NCI-H1436 treated with DMSO at 0.1 percent for 48 hours (cell line): ENCODE results near the gene NCAPG.

Source experiments
- DNase-seq: peaks from one replicate; lab custom pipeline; 2025; lab: John Stamatoyannopoulos, UW

Gene NCAPG

DNA sequence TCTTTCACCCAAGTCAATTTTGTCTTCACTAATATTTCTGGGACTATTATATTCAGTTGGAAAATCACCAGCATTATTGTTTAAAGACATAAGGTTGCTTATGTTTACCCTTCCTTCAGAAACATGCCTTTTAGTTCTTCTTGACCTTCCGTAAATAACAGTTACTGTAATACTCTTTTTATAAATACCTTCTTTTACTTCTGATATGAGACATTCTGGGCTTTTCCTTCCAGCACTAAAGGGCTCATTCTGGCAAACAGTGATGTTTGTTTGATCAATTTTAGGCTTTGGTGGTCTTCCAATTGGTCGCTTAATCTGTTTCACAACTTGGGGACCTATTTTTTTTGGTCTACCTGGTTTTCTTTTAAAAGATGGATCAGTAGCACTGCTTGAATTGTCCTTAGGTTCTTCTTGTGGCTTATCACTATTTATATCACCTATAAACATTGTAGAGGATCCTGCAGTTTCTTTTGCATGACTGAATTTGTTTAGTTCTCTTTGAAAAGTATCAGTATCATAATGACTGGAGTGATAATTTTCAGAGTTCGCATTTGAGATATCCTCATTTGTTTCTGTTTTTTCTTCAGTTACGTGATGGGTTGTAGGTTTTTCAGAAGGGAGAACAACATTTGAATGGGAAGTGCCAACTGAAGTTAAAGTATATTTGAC, 64.8 kb downstream of the NCAPG start:
- DNase-seq = no peak

DNA sequence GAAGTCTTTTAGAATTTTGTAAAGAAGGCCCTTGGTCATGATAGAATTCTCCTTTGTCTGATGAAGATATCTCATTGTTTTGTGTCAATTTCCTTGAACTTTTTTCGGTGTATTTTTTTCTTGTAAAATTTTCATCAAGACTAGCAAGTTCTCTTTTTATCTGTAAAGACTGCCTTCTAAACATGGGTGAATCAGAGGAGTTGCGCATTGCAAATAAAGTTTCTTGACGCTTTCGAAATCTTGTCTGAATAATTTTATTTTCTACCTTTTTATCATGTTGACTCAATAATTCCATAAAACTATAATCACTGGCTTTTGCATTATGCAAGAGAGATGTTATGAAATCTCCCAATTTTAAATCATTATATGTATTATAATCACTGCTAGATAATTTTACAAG, 66.2 kb downstream of the NCAPG start:
- DNase-seq = no peak

DNA sequence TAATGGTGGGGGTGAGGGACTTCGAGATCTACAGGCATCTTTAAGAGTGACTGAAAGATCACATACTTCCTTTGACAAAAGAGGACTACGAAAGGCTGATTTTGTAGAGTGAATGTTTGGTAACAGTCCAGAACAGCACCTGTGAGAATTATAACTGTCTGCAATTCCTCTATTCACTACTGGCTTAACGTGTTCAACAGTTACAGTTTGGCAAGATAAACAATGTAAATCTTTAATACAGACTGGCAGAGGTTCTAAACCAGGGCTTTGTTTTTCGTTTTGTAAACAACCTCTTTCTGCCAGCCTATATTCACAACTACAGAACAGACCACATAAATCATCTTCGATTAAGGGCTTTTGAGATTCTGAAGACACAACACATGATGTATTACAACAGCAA, 66.9 kb downstream of the NCAPG start:
- DNase-seq = no peak

DNA sequence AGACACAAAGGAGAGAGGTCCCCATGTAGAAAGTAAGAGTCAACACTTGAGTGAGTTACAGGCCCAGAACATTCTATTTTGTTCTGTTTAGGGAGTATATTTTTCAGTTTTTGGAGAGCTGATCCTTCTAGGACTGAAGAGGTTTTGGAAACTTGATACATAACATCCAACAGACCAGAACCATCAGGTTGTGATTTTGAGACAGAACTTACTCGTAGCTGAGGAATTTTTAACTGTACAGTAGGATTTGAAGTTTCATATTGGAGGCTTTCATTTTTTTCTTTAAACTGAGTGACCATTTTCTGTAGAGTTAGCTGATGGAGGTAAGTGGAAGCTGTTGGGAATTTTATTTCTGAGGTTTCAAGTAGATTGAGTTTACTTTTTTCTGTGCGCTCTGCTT, 73.3 kb downstream of the NCAPG start:
- DNase-seq = no peak

DNA sequence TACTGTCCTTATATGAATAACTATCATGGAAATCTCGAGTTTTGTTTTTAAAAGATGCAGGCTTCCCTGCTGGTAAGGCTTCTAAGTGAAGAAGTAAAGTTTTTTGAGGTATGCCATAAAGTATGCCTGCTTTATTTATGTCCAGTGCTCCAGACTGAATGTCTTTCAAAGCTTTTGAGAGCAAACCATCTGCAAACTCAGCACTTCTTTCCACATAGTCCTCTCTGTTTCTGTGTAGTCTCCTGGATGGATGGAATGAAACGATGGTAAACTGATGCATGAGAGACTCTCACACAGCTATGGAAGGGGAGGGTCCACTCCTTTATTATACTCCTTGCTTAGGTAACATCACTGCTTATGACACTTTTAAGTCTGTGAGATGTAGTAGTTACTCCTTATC, 73.7 kb downstream of the NCAPG start:
- DNase-seq = no peak

DNA sequence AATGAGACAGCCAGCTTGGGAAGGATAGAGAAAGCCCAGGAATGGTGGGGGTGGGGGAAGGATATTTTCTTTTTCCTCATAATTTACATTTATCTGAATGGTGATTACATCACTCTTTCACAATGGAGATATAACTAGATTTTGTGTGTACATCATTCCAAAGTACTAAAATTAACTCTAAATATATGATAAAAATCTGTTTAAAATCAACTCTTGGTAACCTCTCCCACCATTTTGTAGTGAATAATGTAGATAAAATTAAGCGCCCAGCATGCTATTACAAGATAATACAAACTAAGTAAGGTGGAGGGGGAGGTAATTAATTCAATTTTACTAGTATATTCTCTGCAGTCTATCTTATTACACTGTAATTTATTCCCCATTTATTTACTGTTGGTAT, 78.9 kb downstream of the NCAPG start:
- no peak for DNase-seq

DNA sequence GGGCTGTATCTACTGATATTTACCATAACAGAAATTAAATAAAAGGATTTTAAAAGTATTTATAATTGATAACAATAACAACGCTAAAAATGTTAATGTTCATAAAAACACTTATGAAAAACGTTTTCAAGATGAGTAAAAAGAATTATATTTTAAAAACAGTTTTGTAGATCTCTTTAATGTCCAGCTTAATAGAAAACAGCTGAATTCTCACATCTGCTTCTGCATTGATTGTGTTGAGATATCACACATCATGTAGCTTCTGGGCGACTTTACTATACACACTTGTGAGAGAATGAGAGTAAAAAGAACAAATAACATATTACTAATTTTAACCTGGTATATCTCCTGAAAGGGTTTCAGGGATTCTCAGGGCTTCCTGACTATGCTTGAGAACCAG, 83.6 kb downstream of the NCAPG start:
- no peak for DNase-seq
